ENCODE data around the gene MEIS1. TPM values are rescaled to one million over a fixed set of nuclear protein-coding genes. Genes with fewer than 3 reads are reported as not detected.

MEIS1 gene
- total RNA-seq, 4 donors from 2014 or later: 9.2 to 22.6 (median 18.8) TPM

DNA sequence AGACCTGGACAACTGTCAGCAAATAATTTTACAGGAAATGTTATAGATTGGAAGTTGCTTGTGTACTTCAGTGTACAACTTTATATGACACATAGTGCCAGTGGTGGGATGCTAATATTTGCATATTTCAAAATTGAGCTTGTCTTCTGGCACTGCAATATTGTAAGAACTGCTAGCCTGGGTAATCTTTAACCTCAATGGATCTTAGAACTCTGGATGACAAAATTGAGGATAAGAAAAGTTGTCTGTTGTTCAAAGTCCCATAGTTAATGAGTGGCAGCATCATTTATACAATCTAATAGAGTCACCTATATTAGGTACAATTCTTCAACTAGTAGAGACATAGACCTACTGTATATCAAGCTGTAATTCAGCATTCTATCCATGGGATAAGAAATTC is 110.3 kb downstream of the MEIS1 start:
- intact Hi-C loops (cut with DNase I; ENCODE audit: low total_unique reads): no loop called here
- TF ChIP-seq POLR2A (IDR thresholded peaks at IDR 0.05) (no peak), CTCF (IDR thresholded peaks at IDR 0.05) (no peak)
- DNase-seq (ENCODE audit: low spot score in 2 of 2): no peak
- H3K4me3 ChIP-seq (ENCODE audit: low read depth, poor library complexity, severe bottlenecking): no peak overlapping the region

DNA sequence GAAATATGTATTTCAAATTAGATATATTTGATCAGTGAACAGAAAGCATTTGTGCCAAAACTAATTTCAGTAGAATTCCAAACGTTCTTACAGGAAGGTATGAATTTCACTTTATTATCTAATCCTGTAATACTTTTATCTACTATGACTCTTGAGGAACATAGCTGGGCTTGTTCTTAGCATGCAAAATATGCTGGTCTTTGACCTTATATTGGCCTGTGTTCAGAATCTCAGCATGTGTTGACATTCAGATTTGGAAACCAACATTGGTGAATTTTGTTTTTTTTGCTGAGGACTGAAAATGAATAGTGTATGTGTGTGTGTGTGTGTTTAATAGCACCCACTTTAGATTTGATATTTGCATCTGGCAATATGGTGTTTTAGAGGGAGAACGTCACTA is 112.2 kb downstream of the MEIS1 start:
- TF ChIP-seq POLR2A (IDR thresholded peaks at IDR 0.05) (no peak), CTCF (IDR thresholded peaks at IDR 0.05) (no peak)
- H3K4me3 ChIP-seq (ENCODE audit: low read depth, poor library complexity, severe bottlenecking): no peak overlapping the region
- intact Hi-C loops (cut with DNase I; ENCODE audit: low total_unique reads): no loop called here
- WGBS, 2 donors: 44 to 52% methylated on average over 2 of the region's 2 CpGs
- DNase-seq (ENCODE audit: low spot score in 2 of 2): no peak

GRCh38 chr2:66547887-66548286 is 113.0 kb downstream of the MEIS1 start:
- intact Hi-C loops (cut with DNase I; ENCODE audit: low total_unique reads): no loop called here
- H3K4me3 ChIP-seq (ENCODE audit: low read depth, poor library complexity, severe bottlenecking): no peak overlapping the region
- no peak for DNase-seq (ENCODE audit: low spot score in 2 of 2)
- WGBS, 2 donors: 30 to 37% methylated on average over 2 of the region's 2 CpGs
- TF ChIP-seq CTCF (IDR thresholded peaks at IDR 0.05) (no peak), POLR2A (IDR thresholded peaks at IDR 0.05) (no peak)

DNA sequence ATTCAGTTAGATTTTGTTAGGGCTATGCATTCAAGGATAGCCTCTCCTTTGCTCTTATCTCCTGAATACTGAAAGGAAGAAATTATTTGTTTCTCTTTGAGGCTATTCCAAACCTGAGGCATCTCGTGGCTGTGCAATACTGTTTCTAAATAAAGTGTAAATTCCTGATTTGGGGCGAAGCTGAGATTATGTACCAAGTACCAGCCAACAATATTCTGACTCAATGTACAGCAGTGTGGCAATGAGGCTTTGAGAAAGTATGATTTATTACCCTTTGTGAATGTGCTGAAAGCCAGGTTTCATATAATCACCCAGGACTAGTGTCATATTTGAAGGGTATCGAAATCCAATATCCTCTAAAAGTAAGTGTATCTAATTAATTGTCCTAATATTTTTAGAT is 113.5 kb downstream of the MEIS1 start:
- no peak overlapping the region for H3K4me3 ChIP-seq (ENCODE audit: low read depth, poor library complexity, severe bottlenecking)
- 57 to 63% methylated on average over 3 of the region's 3 CpGs for WGBS, 2 donors
- no peak for DNase-seq (ENCODE audit: low spot score in 2 of 2)
- TF ChIP-seq CTCF (IDR thresholded peaks at IDR 0.05) (no peak), POLR2A (IDR thresholded peaks at IDR 0.05) (no peak)
- intact Hi-C loops (cut with DNase I; ENCODE audit: low total_unique reads): no loop called here

GRCh38 chr2:66550826-66551225 is 115.9 kb downstream of the MEIS1 start:
- DNase-seq (ENCODE audit: low spot score in 2 of 2): no peak
- TF ChIP-seq POLR2A (IDR thresholded peaks at IDR 0.05) (no peak), CTCF (IDR thresholded peaks at IDR 0.05) (no peak)
- intact Hi-C loops (cut with DNase I; ENCODE audit: low total_unique reads): no loop called here
- 35 to 56% methylated on average over 1 of the region's 1 CpG for WGBS, 2 donors
- no peak overlapping the region for H3K4me3 ChIP-seq (ENCODE audit: low read depth, poor library complexity, severe bottlenecking)

DNA sequence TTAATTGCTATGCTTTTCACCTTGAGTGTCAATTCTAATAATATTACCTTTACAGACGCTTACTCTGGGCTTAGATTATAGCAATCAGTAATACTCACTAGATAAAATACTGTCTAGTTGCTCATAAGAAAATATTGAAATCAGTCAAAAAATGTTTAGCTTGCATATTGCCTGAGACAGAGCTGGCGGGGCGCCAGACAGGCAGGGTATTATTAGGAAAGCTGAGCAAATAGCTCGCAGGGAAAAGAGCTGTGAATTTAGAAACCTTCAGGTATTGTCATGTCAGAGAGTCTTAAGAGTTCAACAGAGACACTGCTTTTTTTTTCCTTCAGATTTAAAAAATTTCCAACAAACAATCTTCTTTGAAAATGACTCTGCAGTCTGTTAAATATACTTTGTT is 118.4 kb downstream of the MEIS1 start:
- H3K4me3 ChIP-seq (ENCODE audit: low read depth, poor library complexity, severe bottlenecking): no peak overlapping the region
- intact Hi-C loops (cut with DNase I; ENCODE audit: low total_unique reads): no loop called here
- DNase-seq (ENCODE audit: low spot score in 2 of 2): no peak
- TF ChIP-seq CTCF (IDR thresholded peaks at IDR 0.05): no peak
- no peak for TF ChIP-seq POLR2A (IDR thresholded peaks at IDR 0.05)
- WGBS, 2 donors: 50 to 53% methylated on average over 4 of the region's 4 CpGs

Measured in lower leg skin (tissue), 4 donors.